Neuronal stem cell (in vitro differentiated cells): ENCODE data around the gene TOGARAM2.
A peak's percentile ranks its signal among the peaks of the same experiment; 100 is the strongest.

Source experiments
- DNase-seq: peaks from one replicate; pipeline ENCODE4 v3.0.0-alpha.2; 2013; ENCODE audit warnings: low spot score
- H2AFZ ChIP-seq: one replicate; pipeline ENCODE4 v1.6.1; 2013; ENCODE audit warnings: mild to moderate bottlenecking, low read length, inconsistent platforms
- H2AK5ac ChIP-seq: 2 replicates; pipeline ENCODE4 v1.6.1; 2013; ENCODE audit warnings: low read depth, mild to moderate bottlenecking, inconsistent platforms, low read length, moderate library complexity, mixed read lengths
- H2BK120ac ChIP-seq: 2 replicates; pipeline ENCODE4 v1.6.1; 2013; ENCODE audit warnings: low read depth, mild to moderate bottlenecking, inconsistent platforms, low read length, moderate library complexity, mixed read lengths
- H2BK12ac ChIP-seq: one replicate; pipeline ENCODE4 v1.6.1; 2013; ENCODE audit warnings: low read length, inconsistent platforms
- H2BK15ac ChIP-seq: 2 replicates; pipeline ENCODE4 v1.6.1; 2013; ENCODE audit warnings: mild to moderate bottlenecking, low read length, inconsistent platforms, mixed read lengths
- H2BK5ac ChIP-seq: one replicate; pipeline ENCODE4 v1.6.1; 2013; ENCODE audit warnings: inconsistent platforms, mild to moderate bottlenecking, low read length, moderate library complexity
- H3K14ac ChIP-seq: one replicate; pipeline ENCODE4 v1.6.1; 2013; ENCODE audit warnings: low read length, inconsistent platforms
- H3K18ac ChIP-seq: 2 replicates; pipeline ENCODE4 v1.6.1; 2013; ENCODE audit warnings: low read length, inconsistent platforms
- H3K23ac ChIP-seq: 2 replicates; pipeline ENCODE4 v1.6.1; 2013; ENCODE audit warnings: low read depth, mild to moderate bottlenecking, mixed read lengths, low read length, inconsistent platforms; ENCODE audit not compliant: poor library complexity
- H3K27ac ChIP-seq: replicated peaks from 3 replicates; pipeline ENCODE4 v1.5.1; 2013; ENCODE audit warnings: low read length, inconsistent platforms
- H3K27me3 ChIP-seq, 3 experiments: 2 replicates each; pipeline ENCODE4 v1.6.1; 2013; ENCODE audit warnings: low read length in 3 of 3, mild to moderate bottlenecking in 2 of 3, inconsistent platforms in 1 of 3, low read depth in 1 of 3, mixed read lengths in 1 of 3, moderate library complexity in 1 of 3; ENCODE audit not compliant: control insufficient read depth in 3 of 3, insufficient read depth in 3 of 3
- H3K36me3 ChIP-seq, 2 donors: replicated peaks in 1 of 2; 2 replicates each; pipeline ENCODE4 v1.6.1; 2013; ENCODE audit warnings: low read length in 2 of 2; ENCODE audit not compliant: control insufficient read depth in 2 of 2, insufficient read depth in 2 of 2
- H3K4ac ChIP-seq: 2 replicates; pipeline ENCODE4 v1.6.1; 2013; ENCODE audit warnings: inconsistent platforms, mild to moderate bottlenecking, low read length, moderate library complexity
- H3K4me1 ChIP-seq, 2 donors: 1 replicate in 1 of 2; 2 replicates in 1 of 2; pipeline ENCODE4 v1.6.1; 2013; ENCODE audit warnings: low read length in 2 of 2, low read depth in 1 of 2; ENCODE audit not compliant: control insufficient read depth in 2 of 2, insufficient read depth in 1 of 2
- H3K4me2 ChIP-seq: one replicate; pipeline ENCODE4 v1.6.1; 2013; ENCODE audit warnings: mild to moderate bottlenecking, low read length, inconsistent platforms; ENCODE audit not compliant: insufficient read depth, poor library complexity, severe bottlenecking
- H3K4me3 ChIP-seq, 2 donors: 2 replicates each; pipeline ENCODE4 v1.5.1; 2013; ENCODE audit warnings: low read length in 2 of 2, mild to moderate bottlenecking in 2 of 2, inconsistent platforms in 1 of 2, moderate library complexity in 1 of 2
- H3K79me1 ChIP-seq: one replicate; pipeline ENCODE4 v1.6.1; 2013; ENCODE audit warnings: low read depth, mild to moderate bottlenecking, inconsistent platforms, low read length, moderate library complexity
- H3K9ac ChIP-seq: one replicate; pipeline ENCODE4 v1.6.1; 2013; ENCODE audit warnings: mild to moderate bottlenecking, low read depth, low read length, inconsistent platforms; ENCODE audit not compliant: poor library complexity
- H3K9me3 ChIP-seq, 2 donors: replicated peaks in 1 of 2; 2 replicates each; pipeline versions ENCODE3 to v1.6.1; 2013; ENCODE audit warnings: low read length in 2 of 2, mild to moderate bottlenecking in 2 of 2, inconsistent platforms in 1 of 2, low read depth in 1 of 2, mixed read lengths in 1 of 2, moderate library complexity in 1 of 2; ENCODE audit not compliant: control insufficient read depth in 2 of 2, insufficient read depth in 1 of 2
- H4K8ac ChIP-seq: one replicate; pipeline ENCODE4 v1.6.1; 2013; ENCODE audit warnings: low read depth, mild to moderate bottlenecking, inconsistent platforms, low read length, moderate library complexity
- H4K91ac ChIP-seq: one replicate; pipeline ENCODE4 v1.6.1; 2013; ENCODE audit warnings: low read length, low read depth, mild to moderate bottlenecking, inconsistent platforms; ENCODE audit not compliant: poor library complexity
- WGBS, 2 donors: extraction: QIAGEN DNeasy Blood & Tissue Kit; methylation state at CpG; one replicate each; pipeline ENCODE4 v1.1.7; 2013; ENCODE audit warnings: missing lambda C conversion rate in 2 of 2, mixed read lengths in 1 of 2; ENCODE audit not compliant: insufficient read length in 2 of 2, insufficient replicate concordance in 1 of 2; ENCODE audit errors: extremely low coverage in 2 of 2; 5-methylcytosine and 5-hydroxymethylcytosine counted together

Gene TOGARAM2

DNA sequence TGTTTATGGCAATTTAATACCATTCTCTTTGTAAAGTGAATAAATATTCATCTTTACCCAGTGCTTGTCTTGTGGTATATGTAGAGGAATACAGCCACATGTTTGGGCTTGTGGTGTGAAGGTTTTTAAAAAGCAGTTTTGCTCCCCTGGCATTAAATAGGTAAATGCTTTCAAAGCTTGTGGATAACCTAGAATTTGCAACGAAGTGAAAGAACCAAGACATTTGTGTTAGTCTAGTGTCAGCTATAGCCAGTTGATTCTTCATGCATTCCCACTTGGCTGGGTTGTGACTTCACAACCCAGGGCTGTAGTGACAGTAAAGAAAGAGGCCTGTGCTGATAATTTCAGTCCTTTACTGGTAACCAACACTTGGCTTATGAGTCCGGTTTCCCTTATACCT lies 32.9 kb upstream of the TOGARAM2 start:
- no peak overlapping the region for H4K91ac ChIP-seq
- no peak overlapping the region for H3K4ac ChIP-seq
- H2AFZ ChIP-seq: no peak overlapping the region
- H3K14ac ChIP-seq: no peak overlapping the region
- no CpG with 5 or more reads among the region's 2 CpGs for WGBS, 2 donors
- H2AK5ac ChIP-seq: no peak overlapping the region
- peaks cover 0 to 9% of the 10 kb centered on the region in 2 donors for H3K4me1 ChIP-seq
- H3K27ac ChIP-seq: no peak overlapping the region
- no peak overlapping the region for H3K4me2 ChIP-seq
- no peak overlapping the region for H2BK12ac ChIP-seq
- no peak overlapping the region for H2BK5ac ChIP-seq
- H2BK15ac ChIP-seq: no peak overlapping the region
- peaks cover 11 to 20% of the 10 kb centered on the region in 2 donors for H3K9me3 ChIP-seq
- H3K18ac ChIP-seq: no peak overlapping the region
- no peak overlapping the region for H4K8ac ChIP-seq
- H3K4me3 ChIP-seq: no peak overlapping the region
- H3K36me3 ChIP-seq: peaks cover 23 to 61% of the 10 kb centered on the region in 2 donors
- H3K23ac ChIP-seq: no peak overlapping the region
- no peaks in the 10 kb centered on the region for H3K79me1 ChIP-seq
- no peak overlapping the region for H2BK120ac ChIP-seq
- DNase-seq: no peak
- H3K27me3 ChIP-seq: no peaks in the 10 kb centered on the region
- H3K9ac ChIP-seq: no peak overlapping the region

DNA sequence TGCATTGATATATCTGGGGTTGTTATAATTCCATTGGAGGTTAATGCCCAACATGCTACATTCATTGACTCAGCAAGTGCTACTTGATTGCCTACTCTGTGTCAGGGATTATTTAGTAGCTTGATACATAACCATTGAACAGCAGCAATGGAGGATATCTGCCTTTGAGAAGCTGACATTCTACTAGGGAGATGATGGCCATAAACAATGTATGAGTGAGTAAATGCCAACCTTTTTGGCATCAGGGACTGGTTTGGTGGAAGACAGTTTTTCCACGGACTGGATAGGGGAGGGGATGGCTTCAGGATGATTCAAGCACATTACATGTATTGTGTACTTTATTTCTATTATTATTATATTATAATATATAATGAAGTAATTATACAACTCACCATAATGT lies 31.9 kb upstream of the TOGARAM2 start:
- Histone ChIP-seq H2AK5ac (no peak overlapping the region), H3K79me1 (no peaks in the 10 kb centered on the region), H2BK5ac (no peak overlapping the region), H3K9me3 (peaks cover 11 to 20% of the 10 kb centered on the region in 2 donors), H2BK15ac (no peak overlapping the region), H2AFZ (no peak overlapping the region), H3K27me3 (no peaks in the 10 kb centered on the region), H4K8ac (no peak overlapping the region), H3K27ac (no peak overlapping the region), H2BK120ac (no peak overlapping the region), H3K4me1 (peaks cover 0 to 9% of the 10 kb centered on the region in 2 donors), H3K4ac (no peak overlapping the region), H2BK12ac (no peak overlapping the region), H3K18ac (no peak overlapping the region), H3K9ac (no peak overlapping the region), H3K36me3 (peaks cover 19 to 51% of the 10 kb centered on the region in 2 donors), H3K14ac (no peak overlapping the region), H4K91ac (no peak overlapping the region), H3K23ac (no peak overlapping the region), H3K4me3 (no peak overlapping the region), H3K4me2 (no peak overlapping the region)
- no CpG with 5 or more reads among the region's 1 CpG for WGBS, 2 donors
- DNase-seq: no peak

DNA sequence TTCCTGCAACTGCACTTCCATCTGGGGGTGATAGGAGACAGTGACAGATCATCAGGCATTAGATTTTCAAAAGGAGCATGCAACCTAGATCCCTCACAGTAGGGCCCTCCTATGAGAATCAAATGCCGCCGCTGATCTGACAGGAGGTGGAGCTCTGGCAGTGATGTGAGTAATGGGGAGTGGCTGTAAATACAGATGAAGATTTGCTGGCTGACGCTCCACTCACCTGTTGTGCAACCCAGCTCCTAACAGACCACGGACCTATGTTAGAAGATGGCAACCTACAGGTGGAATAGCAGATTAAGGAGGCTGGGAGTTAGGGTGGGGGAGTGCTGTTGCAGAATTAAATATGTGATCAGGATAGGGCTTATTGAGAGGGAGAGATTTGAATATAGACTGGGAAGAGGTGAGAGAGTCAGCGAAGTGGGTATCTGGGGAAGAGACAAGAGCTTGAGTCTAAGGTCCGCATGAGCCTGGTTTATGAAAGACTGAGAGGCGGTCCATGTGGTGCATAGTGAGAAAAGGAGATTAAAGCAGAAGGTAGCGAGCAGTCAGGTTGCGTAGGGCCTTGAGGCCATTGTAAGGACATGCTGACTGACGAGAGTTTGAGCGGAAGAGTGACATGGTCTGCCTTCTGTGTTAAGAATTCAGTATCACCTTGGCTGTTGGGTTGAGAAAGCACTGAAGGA lies 31.3 kb upstream of the TOGARAM2 start:
- Histone ChIP-seq H3K14ac (no peak overlapping the region), H4K91ac (no peak overlapping the region), H3K27me3 (no peaks in the 10 kb centered on the region), H3K36me3 (peaks cover 15 to 45% of the 10 kb centered on the region in 2 donors), H3K79me1 (no peaks in the 10 kb centered on the region), H3K9me3 (peaks cover 11 to 20% of the 10 kb centered on the region in 2 donors), H3K4me2 (no peak overlapping the region), H2BK120ac (no peak overlapping the region), H3K27ac (no peak overlapping the region), H3K18ac (no peak overlapping the region), H2AK5ac (no peak overlapping the region), H3K4me3 (no peak overlapping the region), H2BK12ac (no peak overlapping the region), H2AFZ (no peak overlapping the region), H4K8ac (no peak overlapping the region), H3K9ac (no peak overlapping the region), H3K23ac (no peak overlapping the region), H2BK15ac (no peak overlapping the region), H3K4ac (no peak overlapping the region), H3K4me1 (peaks cover 0 to 9% of the 10 kb centered on the region in 2 donors), H2BK5ac (no peak overlapping the region)
- DNase-seq: no peak
- WGBS, 2 donors: no CpG with 5 or more reads among the region's 11 CpGs

DNA sequence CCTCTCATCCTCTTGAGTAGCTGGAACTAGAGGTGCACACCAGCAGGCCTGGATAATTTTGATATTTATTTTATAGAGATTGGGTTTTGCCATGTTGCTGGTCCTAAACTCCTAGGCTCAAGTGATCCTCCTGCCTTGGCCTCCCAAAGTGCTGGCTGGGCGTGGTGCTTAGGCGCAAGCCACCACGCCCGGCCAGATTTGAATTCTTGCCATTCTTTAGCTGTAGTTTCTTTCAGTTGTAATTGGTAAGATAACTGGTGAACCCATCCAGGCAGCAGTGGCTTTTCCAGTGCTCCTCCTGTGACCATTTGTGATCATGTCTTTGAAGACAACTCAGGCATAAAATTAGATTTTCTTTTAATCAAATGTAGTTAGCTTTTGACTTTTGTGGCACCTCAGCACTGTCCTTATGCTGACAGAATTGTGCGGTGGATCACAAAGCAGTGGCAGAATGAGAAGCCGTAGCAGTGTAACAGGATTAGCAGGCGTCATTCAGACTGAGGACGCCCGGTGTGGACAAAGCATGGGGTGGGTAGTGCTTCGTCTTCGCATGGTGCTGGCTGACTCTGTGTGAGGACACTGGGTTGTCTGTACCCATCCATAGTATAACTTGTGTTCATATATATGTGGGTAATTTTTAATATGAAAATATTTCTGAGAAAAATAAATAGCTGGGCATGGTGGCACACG lies 30.0 kb upstream of the TOGARAM2 start:
- Histone ChIP-seq H3K14ac (no peak overlapping the region), H3K9ac (no peak overlapping the region), H3K4me1 (peaks cover 0 to 9% of the 10 kb centered on the region in 2 donors), H3K79me1 (no peaks in the 10 kb centered on the region), H4K91ac (no peak overlapping the region), H3K18ac (no peak overlapping the region), H3K27ac (no peak overlapping the region), H2AFZ (no peak overlapping the region), H2BK12ac (no peak overlapping the region), H3K4ac (no peak overlapping the region), H2AK5ac (no peak overlapping the region), H3K9me3 (peaks cover 11 to 20% of the 10 kb centered on the region in 2 donors), H2BK120ac (no peak overlapping the region), H2BK15ac (no peak overlapping the region), H3K27me3 (peaks cover 0 to 5% (median 0%) of the 10 kb centered on the region in 3 experiments), H4K8ac (no peak overlapping the region), H3K4me3 (no peak overlapping the region), H2BK5ac (no peak overlapping the region), H3K36me3 (peaks cover 13 to 32% of the 10 kb centered on the region in 2 donors), H3K4me2 (no peak overlapping the region), H3K23ac (no peak overlapping the region)
- peak; percentile 68 for DNase-seq
- no CpG with 5 or more reads among the region's 12 CpGs for WGBS, 2 donors
